ENCODE data around the gene PXYLP1. TPM values are rescaled to one million over a fixed set of nuclear protein-coding genes. Genes with fewer than 3 reads are reported as not detected.

PXYLP1 gene
- total RNA-seq, 1 donor from 2014 or later: 24.2 TPM

GRCh38 chr3:141326123-141326522 is 94.5 kb downstream of the PXYLP1 start:
- no peak for DNase-seq

- no peak for DNase-seq
These were observed 95.0 kb downstream of the PXYLP1 start for GRCh38 chr3:141326626-141327025.

- DNase-seq: no peak
These were observed 96.9 kb downstream of the PXYLP1 start for GRCh38 chr3:141328286-141329166.

- no peak for DNase-seq
These were observed 98.6 kb downstream of the PXYLP1 start for GRCh38 chr3:141330235-141330634.

- DNase-seq: no peak
These were observed 99.2 kb downstream of the PXYLP1 start for GRCh38 chr3:141330718-141331376.

- peak; percentile 4 for DNase-seq
These were observed 100.0 kb downstream of the PXYLP1 start for GRCh38 chr3:141331377-141332318.

- DNase-seq: no peak
These were observed 100.8 kb downstream of the PXYLP1 start for GRCh38 chr3:141332416-141332815.

GRCh38 chr3:141333836-141334626 is 102.4 kb downstream of the PXYLP1 start:
- DNase-seq: no peak

- DNase-seq: no peak
These were observed 103.1 kb downstream of the PXYLP1 start for GRCh38 chr3:141334627-141335250.

GRCh38 chr3:141335531-141336061 is 104.0 kb downstream of the PXYLP1 start:
- no peak for DNase-seq

- no peak for DNase-seq
These were observed 105.3 kb downstream of the PXYLP1 start for GRCh38 chr3:141336672-141337522.

GRCh38 chr3:141337523-141337854 is 105.9 kb downstream of the PXYLP1 start:
- no peak for DNase-seq

- DNase-seq: no peak
These were observed 106.4 kb downstream of the PXYLP1 start for GRCh38 chr3:141337991-141338390.

GRCh38 chr3:141338881-141339280 is 107.3 kb downstream of the PXYLP1 start:
- no peak for DNase-seq

- DNase-seq: no peak
These were observed 109.9 kb downstream of the PXYLP1 start for GRCh38 chr3:141341536-141341935.

- no peak for DNase-seq
These were observed 110.8 kb downstream of the PXYLP1 start for GRCh38 chr3:141342386-141342785.

- DNase-seq: no peak
These were observed 111.5 kb downstream of the PXYLP1 start for GRCh38 chr3:141343077-141343476.

- DNase-seq: no peak
These were observed 112.2 kb downstream of the PXYLP1 start for GRCh38 chr3:141343865-141344271.
